Transverse colon (tissue), 4 donors: ENCODE measurements around the gene PRKCZ. TPM values are rescaled to one million over a fixed set of nuclear protein-coding genes. Genes with fewer than 3 reads are reported as not detected.
A peak's percentile ranks its signal among the peaks of the same experiment; 100 is the strongest.

Experiments
- DNase-seq: peaks from one replicate; pipeline ENCODE4 v3.0.0-alpha.2; 2019
- H3K27ac ChIP-seq, 4 donors: fragments of 200-600 bp; sonication (generic); 2 replicates each; pipeline ENCODE4 v1.5.1; 2016 to 2018; ENCODE audit warnings: inconsistent platforms in 4 of 4
- H3K27me3 ChIP-seq: fragments of 200-600 bp; sonication (generic); 2 replicates; pipeline ENCODE4 v1.5.1; 2017; ENCODE audit warnings: inconsistent platforms
- H3K36me3 ChIP-seq, 4 donors: fragments of 200-600 bp; sonication (generic); 2 replicates each; pipeline ENCODE4 v1.5.1; 2017 to 2019; ENCODE audit warnings: inconsistent platforms in 4 of 4
- H3K4me1 ChIP-seq, 4 donors: fragments of 200-600 bp; sonication (generic); 2 replicates each; pipeline ENCODE4 v1.5.1; 2017 to 2020; ENCODE audit warnings: inconsistent platforms in 4 of 4
- H3K4me3 ChIP-seq, 4 donors: fragments of 200-600 bp; sonication (generic); 1 replicate in 1 of 4; 2 replicates in 3 of 4; pipeline versions ENCODE4 v1.5.1 to v1.6.1; 2017 to 2019; ENCODE audit warnings: inconsistent platforms in 4 of 4
- H3K9me3 ChIP-seq, 2 donors: fragments of 200-600 bp; sonication (generic); 2 replicates each; pipeline ENCODE4 v1.5.1; 2017 to 2019; ENCODE audit warnings: inconsistent platforms in 2 of 2
- EP300 ChIP-seq: sonication (generic); formaldehyde crosslinking; IDR thresholded peaks from one replicate; pipeline ENCODE4 v1.6.1; 2017; ENCODE audit warnings: antibody characterized with exemption, low read depth
- POLR2A ChIP-seq: fragments of 450-650 bp; IDR thresholded peaks from one replicate; pipeline ENCODE4 v1.6.1; 2016; ENCODE audit warnings: antibody characterized with exemption, mild to moderate bottlenecking, moderate library complexity
- POLR2AphosphoS5 ChIP-seq, 3 donors: sonication (generic); formaldehyde crosslinking; IDR thresholded peaks; one replicate each; pipeline ENCODE4 v1.6.1; 2016; ENCODE audit warnings: antibody characterized with exemption in 3 of 3
- WGBS, 2 donors: methylation state at CpG; one replicate each; pipeline ENCODE4 v1.1.5; 2018; ENCODE audit warnings: low coverage in 1 of 2; 5-methylcytosine and 5-hydroxymethylcytosine counted together
- in situ Hi-C, 4 donors: fragments of 200-750 bp; cut with MboI; loops; one replicate each; pipeline versions ENCODE4 v1.15.0 to v1.15.1; 2017; ENCODE audit warnings: low sequenced_read_pairs in 3 of 4, low pct_ligation_motif_present in 1 of 4, low pct_unique_long_range_greater_than_20kb in 1 of 4
- intact Hi-C: fragments of 100-400 bp; cut with DNase I; formaldehyde crosslinking; loops from one replicate; pipeline ENCODE4 v1.15.1; 2023; ENCODE audit warnings: low total_unique reads
- total RNA-seq, 4 donors: library from RNA; depleted of rRNA; stranded (reverse); fragments of >200 nt; gene quantifications; one replicate each; pipeline ENCODE4 v1.1.0, GENCODE V29; 2016
- TF ChIP-seq, protein P1 (sequence below), 5 experiments: fragments of 200-600 bp in 3 of 5; fragments of 450-650 bp in 2 of 5; sonication (generic) in 3 of 5; IDR thresholded peaks; 1 replicate in 2 of 5; 2 replicates in 3 of 5; pipeline ENCODE4 v1.5.1; 2016 to 2017; ENCODE audit warnings: antibody characterized with exemption in 5 of 5, inconsistent platforms in 3 of 5, mild to moderate bottlenecking in 2 of 5, moderate library complexity in 1 of 5

PRKCZ gene
- total RNA-seq, 4 donors from 2014 or later = 48.6 to 96.7 (median 54.4) TPM

DNA sequence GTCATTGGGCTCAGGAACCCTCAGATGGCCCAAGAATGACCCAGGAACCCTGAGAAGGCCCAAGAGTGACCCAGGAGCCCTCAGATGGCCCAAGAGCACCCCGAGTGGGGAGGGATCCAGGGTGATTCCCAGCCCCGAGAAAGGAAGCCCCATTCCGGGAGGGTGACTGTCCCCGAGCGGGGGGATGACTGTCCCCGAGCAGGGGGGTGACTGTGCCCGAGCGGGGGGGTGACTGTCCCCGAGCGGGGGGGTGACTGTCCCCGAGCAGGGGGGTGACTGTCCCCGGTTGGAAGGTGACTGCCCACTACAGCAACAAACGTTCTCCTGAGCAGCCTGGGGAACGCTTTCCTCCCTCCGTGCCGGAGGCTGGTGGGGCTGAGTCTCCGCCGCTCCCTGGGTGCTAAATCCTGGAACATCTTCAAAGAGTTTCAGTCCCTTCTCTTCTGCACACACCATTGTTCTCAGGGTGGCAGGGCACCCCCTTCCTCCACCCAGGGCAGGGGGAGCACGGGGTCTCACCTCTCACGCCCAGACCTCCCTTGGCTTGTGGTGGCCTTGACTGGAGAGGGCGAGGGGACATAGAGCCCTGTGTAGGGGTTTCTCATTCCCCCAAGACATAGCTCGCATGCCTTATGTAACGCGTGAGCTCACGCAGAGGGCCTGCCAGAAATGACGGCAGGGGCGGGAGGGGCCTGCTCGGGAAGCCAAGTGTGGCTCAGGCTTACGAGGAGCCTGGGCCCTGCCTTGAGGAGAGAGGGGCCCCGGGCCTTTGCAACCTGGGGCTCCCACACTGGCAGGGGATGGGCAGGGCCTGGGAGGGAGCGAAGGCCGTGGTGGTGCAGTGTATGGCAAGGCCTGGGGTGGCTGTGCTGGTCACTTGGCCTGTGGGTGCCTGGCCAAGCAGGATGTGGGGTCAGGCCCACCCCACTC is 163.6 kb downstream of the PRKCZ start:
- H3K36me3 ChIP-seq = no peaks in the 10 kb centered on the region
- peak; percentile 71 for DNase-seq
- peak overlapping the region in 1 of 4 donors; percentile 36 for H3K4me3 ChIP-seq
- H3K27me3 ChIP-seq = no peaks in the 10 kb centered on the region
- H3K27ac ChIP-seq = peak overlapping the region; percentile 90 to 97 (median 96)
- H3K4me1 ChIP-seq = peaks cover 31 to 42% (median 34%) of the 10 kb centered on the region in 4 donors
- in situ Hi-C loops = loop anchor here in 2 of 4 donors (25.0 kb wide), 1 partner anchor 98 kb away; no protein-coding TSS in a partner anchor
- 59% methylated on average over 32 of the region's 32 CpGs; no CpG with 5 or more reads in 1 of the 2 donors for WGBS, 2 donors
- peak; percentile 13 for TF ChIP-seq POLR2A
- TF ChIP-seq, protein P1, sequence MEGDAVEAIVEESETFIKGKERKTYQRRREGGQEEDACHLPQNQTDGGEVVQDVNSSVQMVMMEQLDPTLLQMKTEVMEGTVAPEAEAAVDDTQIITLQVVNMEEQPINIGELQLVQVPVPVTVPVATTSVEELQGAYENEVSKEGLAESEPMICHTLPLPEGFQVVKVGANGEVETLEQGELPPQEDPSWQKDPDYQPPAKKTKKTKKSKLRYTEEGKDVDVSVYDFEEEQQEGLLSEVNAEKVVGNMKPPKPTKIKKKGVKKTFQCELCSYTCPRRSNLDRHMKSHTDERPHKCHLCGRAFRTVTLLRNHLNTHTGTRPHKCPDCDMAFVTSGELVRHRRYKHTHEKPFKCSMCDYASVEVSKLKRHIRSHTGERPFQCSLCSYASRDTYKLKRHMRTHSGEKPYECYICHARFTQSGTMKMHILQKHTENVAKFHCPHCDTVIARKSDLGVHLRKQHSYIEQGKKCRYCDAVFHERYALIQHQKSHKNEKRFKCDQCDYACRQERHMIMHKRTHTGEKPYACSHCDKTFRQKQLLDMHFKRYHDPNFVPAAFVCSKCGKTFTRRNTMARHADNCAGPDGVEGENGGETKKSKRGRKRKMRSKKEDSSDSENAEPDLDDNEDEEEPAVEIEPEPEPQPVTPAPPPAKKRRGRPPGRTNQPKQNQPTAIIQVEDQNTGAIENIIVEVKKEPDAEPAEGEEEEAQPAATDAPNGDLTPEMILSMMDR (IDR thresholded peaks at IDR 0.05) = no peak
- peak; percentile 68 to 79 (median 69) for TF ChIP-seq POLR2AphosphoS5 (IDR thresholded peaks at IDR 0.05)
- peak; percentile 43 for TF ChIP-seq EP300
- no peaks in the 10 kb centered on the region for H3K9me3 ChIP-seq
- intact Hi-C loops = no loop called here

DNA sequence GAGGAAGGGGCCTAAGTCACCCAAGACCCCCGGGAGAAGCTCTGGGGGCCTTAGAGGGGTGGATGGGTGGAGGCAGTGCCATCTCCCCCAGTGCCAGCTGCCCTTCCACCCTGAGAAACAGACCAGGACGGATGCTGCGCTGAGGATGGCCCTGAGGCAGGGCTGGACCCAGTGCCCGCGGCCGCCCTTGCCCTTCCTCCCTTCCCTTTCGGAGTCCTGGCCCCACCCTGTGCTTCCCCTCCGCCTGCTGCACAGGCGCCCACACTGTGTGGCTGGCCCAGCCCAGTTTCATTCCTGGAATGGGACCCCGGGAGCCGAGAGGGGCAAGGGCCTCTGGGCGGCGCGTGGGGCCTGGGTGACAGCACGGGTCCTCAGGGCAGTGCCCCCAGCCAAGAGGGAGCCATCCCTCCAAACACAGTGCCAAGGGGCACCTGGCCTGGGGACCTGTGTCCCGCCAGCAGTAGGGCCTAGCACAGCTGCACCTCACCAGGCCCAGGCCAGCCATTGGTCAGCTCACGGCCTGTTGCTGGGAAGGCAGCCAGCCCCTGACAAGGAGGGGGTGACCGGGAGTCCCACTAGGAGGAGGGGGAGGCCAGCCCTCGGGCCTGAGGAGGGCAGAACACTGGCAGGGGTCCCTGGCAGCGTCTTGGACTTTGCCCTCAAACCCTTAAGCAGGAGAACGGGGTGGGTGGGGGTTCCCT is 164.5 kb downstream of the PRKCZ start:
- TF ChIP-seq, protein P1 (IDR thresholded peaks at IDR 0.05) = no peak
- Histone ChIP-seq H3K27ac (peak overlapping the region; percentile 90 to 97 (median 96)), H3K27me3 (no peaks in the 10 kb centered on the region), H3K9me3 (no peaks in the 10 kb centered on the region), H3K4me3 (no peak overlapping the region), H3K36me3 (no peaks in the 10 kb centered on the region), H3K4me1 (peaks cover 30 to 34% (median 31%) of the 10 kb centered on the region in 4 donors)
- peak; percentile 17 for DNase-seq
- intact Hi-C loops = no loop called here
- in situ Hi-C loops = loop anchor here in 2 of 4 donors (25.0 kb wide), 1 partner anchor 98 kb away; no protein-coding TSS in a partner anchor
- 68% methylated on average over 20 of the region's 21 CpGs; no CpG with 5 or more reads in 1 of the 2 donors for WGBS, 2 donors

DNA sequence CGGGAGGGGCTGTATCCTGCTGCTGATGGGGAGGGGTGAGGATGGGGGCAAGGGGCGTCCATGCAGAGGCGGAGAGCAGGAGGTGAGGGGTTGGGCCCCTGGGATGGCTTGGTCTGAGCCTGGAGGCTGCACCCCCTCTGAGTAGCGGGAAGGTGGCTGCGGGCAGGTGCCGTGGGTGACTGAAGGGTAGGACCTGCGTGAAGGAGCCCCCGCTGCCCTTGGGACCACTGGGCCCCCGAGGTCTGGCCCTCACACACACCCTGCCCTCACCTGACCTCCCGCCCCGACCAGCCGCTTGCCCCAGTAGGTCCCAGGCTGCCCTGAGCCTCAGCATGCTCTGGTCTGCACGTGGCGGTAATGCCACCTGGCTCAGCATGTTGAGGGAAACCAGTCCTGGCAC is 165.1 kb downstream of the PRKCZ start:
- no peaks in the 10 kb centered on the region for H3K9me3 ChIP-seq
- in situ Hi-C loops = loop anchor here in 2 of 4 donors (25.0 kb wide), 1 partner anchor 97 kb away; no protein-coding TSS in a partner anchor
- peak overlapping the region in 3 of 4 donors; percentile 90 to 97 (median 97) for H3K27ac ChIP-seq

More for the DNA sequence above, 165.1 kb downstream of the PRKCZ start:
- TF ChIP-seq POLR2A (no peak), POLR2AphosphoS5 (IDR thresholded peaks at IDR 0.05) (no peak)
- TF ChIP-seq, protein P1 (IDR thresholded peaks at IDR 0.05) = no peak
- 91% methylated on average over 11 of the region's 14 CpGs; no CpG with 5 or more reads in 1 of the 2 donors for WGBS, 2 donors
- no peak for DNase-seq
- Histone ChIP-seq H3K4me1 (peaks cover 30 to 34% (median 31%) of the 10 kb centered on the region in 4 donors), H3K27me3 (no peaks in the 10 kb centered on the region), H3K36me3 (no peaks in the 10 kb centered on the region), H3K4me3 (no peak overlapping the region)
- intact Hi-C loops = no loop called here
